ENCODE data around the gene STRIT1. TPM values are rescaled to one million over a fixed set of nuclear protein-coding genes. Genes with fewer than 3 reads are reported as not detected.

Gene STRIT1
- total and polyA plus RNA-seq, 9 of the 15 experiments (the other 6 are each of a cell fraction or from before 2014, with no cell fraction given), result not detected

DNA sequence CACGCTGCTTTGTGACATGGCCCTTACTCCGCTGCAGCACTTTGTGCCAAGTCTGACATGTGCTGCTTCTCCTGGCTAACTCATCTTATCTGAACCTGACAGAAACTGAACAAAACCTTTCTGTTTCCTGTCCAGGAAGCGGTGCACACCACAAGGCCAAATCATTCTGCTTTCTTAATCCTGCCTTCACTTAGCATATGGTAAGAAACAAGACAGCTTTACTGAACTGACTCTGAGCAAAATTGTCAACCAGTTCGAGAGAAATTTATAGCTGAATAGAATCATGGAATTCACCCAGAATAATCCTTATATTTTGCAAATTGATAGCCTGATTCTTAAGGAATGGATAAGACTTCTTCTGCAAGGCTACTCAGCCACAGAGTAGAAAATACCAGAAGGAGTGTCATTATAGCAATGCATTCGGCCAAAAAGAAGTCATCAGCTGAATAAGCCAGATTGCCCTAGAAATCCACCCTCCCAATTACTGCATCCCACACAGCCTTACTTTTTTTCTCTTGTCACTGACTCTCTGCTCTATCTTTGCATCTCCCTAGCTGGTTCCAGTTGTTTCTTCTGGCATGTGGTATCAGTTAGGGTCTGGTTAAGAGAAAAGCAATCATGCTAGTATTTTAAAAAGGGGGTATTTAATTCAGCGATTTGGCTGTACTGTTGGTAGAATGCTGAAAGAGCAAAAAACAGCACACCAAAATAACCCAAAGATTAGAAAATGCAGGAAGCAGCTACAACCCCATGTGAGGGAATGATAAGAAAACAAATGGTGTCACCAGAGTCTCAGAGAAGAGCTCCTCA, 41.6 kb upstream of the STRIT1 start (continued):
- TF ChIP-seq ZNF184 (CRISPR knock-in tag; IDR thresholded peaks at IDR 0.05), result no peak
- TF ChIP-seq ILF3 (IDR thresholded peaks at IDR 0.05; ENCODE audit: borderline replicate concordance), result no peak
- TF ChIP-seq, protein P1, sequence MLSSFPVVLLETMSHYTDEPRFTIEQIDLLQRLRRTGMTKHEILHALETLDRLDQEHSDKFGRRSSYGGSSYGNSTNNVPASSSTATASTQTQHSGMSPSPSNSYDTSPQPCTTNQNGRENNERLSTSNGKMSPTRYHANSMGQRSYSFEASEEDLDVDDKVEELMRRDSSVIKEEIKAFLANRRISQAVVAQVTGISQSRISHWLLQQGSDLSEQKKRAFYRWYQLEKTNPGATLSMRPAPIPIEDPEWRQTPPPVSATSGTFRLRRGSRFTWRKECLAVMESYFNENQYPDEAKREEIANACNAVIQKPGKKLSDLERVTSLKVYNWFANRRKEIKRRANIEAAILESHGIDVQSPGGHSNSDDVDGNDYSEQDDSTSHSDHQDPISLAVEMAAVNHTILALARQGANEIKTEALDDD (IDR thresholded peaks at IDR 0.05), result peak; percentile 81
- no peak for TF ChIP-seq NFIX (CRISPR knock-in tag; IDR thresholded peaks at IDR 0.05; ENCODE audit: low read depth)
- TF ChIP-seq POLR2H (tag; IDR thresholded peaks at IDR 0.05; ENCODE audit: low read depth), result 0 out of 2 replicates have a peak, but pooled peaks have one; percentile 35
- TF ChIP-seq HNRNPH1 (optimal IDR thresholded peaks at IDR 0.05; ENCODE audit: low read depth, low read length), result no peak
- TF ChIP-seq, protein P2, sequence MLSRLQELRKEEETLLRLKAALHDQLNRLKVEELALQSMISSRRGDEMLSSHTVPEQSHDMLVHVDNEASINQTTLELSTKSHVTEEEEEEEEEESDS (CRISPR knock-in tag; IDR thresholded peaks at IDR 0.05), result no peak
- no peak for TF ChIP-seq SETDB1 (IDR thresholded peaks at IDR 0.05; ENCODE audit: low read length)
- TF ChIP-seq, protein P3, sequence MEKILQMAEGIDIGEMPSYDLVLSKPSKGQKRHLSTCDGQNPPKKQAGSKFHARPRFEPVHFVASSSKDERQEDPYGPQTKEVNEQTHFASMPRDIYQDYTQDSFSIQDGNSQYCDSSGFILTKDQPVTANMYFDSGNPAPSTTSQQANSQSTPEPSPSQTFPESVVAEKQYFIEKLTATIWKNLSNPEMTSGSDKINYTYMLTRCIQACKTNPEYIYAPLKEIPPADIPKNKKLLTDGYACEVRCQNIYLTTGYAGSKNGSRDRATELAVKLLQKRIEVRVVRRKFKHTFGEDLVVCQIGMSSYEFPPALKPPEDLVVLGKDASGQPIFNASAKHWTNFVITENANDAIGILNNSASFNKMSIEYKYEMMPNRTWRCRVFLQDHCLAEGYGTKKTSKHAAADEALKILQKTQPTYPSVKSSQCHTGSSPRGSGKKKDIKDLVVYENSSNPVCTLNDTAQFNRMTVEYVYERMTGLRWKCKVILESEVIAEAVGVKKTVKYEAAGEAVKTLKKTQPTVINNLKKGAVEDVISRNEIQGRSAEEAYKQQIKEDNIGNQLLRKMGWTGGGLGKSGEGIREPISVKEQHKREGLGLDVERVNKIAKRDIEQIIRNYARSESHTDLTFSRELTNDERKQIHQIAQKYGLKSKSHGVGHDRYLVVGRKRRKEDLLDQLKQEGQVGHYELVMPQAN (IDR thresholded peaks at IDR 0.05; ENCODE audit: borderline replicate concordance), result no peak
- TF ChIP-seq SMARCA4 (IDR thresholded peaks at IDR 0.05), result peak; percentile 90
- peak; percentile 37; the same call in 1 of the 2 replicates for TF ChIP-seq GABPA (tag; conservative IDR thresholded peaks at IDR 0.05; ENCODE audit: low read depth)
- no peak for TF ChIP-seq SNIP1 (IDR thresholded peaks at IDR 0.05; ENCODE audit: low read depth)
- TF ChIP-seq ZBTB1 (CRISPR knock-in tag; IDR thresholded peaks at IDR 0.05; ENCODE audit: borderline replicate concordance, low read depth), result no peak
- peak; percentile 24; the same call in 1 of the 2 replicates for TF ChIP-seq ZNF384 (IDR thresholded peaks at IDR 0.05; ENCODE audit: low read depth, low read length)
- TF ChIP-seq ZKSCAN1 (IDR thresholded peaks at IDR 0.05; ENCODE audit: low read depth, low read length), result no peak
- no peak for TF ChIP-seq SPI1 (IDR thresholded peaks at IDR 0.05; ENCODE audit: borderline replicate concordance, low read depth, low read length)
- TF ChIP-seq HMG20A (CRISPR knock-in tag; conservative IDR thresholded peaks at IDR 0.05), result no peak
- peak; percentile 65 for TF ChIP-seq MAFG (tag; conservative IDR thresholded peaks at IDR 0.05)
- TF ChIP-seq ZNF12 (CRISPR knock-in tag; IDR thresholded peaks at IDR 0.05), result no peak
- peak; percentile 53; the same call in 1 of the 2 replicates for TF ChIP-seq SMARCC2 (IDR thresholded peaks at IDR 0.05; ENCODE audit: low read depth)
- TF ChIP-seq, protein P4, sequence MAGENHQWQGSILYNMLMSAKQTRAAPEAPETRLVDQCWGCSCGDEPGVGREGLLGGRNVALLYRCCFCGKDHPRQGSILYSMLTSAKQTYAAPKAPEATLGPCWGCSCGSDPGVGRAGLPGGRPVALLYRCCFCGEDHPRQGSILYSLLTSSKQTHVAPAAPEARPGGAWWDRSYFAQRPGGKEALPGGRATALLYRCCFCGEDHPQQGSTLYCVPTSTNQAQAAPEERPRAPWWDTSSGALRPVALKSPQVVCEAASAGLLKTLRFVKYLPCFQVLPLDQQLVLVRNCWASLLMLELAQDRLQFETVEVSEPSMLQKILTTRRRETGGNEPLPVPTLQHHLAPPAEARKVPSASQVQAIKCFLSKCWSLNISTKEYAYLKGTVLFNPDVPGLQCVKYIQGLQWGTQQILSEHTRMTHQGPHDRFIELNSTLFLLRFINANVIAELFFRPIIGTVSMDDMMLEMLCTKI (IDR thresholded peaks at IDR 0.05; ENCODE audit: partially characterized antibody), result no peak
- TF ChIP-seq, protein P5, sequence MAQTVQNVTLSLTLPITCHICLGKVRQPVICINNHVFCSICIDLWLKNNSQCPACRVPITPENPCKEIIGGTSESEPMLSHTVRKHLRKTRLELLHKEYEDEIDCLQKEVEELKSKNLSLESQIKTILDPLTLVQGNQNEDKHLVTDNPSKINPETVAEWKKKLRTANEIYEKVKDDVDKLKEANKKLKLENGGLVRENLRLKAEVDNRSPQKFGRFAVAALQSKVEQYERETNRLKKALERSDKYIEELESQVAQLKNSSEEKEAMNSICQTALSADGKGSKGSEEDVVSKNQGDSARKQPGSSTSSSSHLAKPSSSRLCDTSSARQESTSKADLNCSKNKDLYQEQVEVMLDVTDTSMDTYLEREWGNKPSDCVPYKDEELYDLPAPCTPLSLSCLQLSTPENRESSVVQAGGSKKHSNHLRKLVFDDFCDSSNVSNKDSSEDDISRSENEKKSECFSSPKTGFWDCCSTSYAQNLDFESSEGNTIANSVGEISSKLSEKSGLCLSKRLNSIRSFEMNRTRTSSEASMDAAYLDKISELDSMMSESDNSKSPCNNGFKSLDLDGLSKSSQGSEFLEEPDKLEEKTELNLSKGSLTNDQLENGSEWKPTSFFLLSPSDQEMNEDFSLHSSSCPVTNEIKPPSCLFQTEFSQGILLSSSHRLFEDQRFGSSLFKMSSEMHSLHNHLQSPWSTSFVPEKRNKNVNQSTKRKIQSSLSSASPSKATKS (CRISPR knock-in tag; IDR thresholded peaks at IDR 0.05), result no peak
- no peak for TF ChIP-seq ZNF444 (CRISPR knock-in tag; IDR thresholded peaks at IDR 0.05)
